DMS53 (cell line): Measurements from ENCODE around the gene VCL.

Source experiments
- DNase-seq: peaks from one replicate; lab custom pipeline; 2025; lab: John Stamatoyannopoulos, UW

Gene VCL

DNA sequence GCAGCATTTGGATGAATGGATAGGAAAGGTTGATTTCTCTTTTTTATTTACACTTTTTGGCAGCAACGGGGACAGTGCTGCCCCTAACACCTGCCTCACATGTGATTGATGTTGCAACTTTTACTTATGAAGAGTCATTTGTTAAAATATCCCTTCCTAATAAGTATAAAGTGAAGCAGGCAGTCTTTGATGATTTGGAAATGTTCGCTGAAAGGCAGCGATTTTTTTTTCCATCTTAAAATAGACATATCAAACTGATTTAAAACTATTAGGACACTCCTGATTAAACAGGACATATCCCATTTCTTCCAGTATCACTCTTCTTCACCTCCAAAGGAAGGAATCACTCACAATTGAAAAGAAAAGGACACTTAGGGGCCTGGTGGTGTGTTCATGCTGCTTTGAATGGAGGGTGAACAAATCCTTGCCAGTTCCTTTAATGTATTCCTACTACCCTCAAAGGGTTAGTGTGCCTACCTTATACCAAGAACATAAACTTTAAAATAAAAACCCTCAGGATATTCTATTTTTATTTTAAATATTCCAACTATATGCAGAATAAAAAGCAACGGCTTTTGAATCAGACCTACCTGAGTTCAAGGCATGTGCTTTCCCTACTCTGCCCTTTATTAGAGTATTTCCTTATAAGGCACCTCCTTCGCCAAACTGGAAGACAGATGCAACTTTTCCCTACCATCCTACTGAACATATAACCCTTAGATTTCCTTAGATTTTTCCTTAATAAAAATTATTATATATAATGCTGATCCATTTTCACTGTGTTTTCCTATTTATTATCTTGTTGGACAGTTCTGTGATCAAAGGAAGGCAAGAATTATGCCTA lies 154.2 kb downstream of the VCL start:
- peak; percentile 35 for DNase-seq

DNA sequence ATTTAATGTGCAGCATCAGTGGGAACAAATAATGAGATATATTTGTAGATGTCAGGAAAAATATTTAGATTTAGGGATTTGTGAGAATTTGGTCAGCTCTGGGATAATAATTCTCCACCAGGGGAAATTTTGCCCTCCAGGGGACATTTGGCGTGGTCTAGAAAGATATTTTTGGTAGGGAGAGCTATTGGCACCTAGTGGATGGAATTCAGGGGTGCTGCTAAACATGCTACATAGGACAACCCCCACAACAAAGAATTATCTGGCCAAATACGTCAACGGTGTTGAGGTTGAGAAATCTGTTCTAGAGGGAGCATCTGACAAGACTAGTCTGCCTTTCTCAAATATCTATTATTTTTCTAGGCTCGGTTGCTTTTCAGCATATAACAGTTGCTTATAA lies 155.2 kb downstream of the VCL start:
- no peak for DNase-seq

DNA sequence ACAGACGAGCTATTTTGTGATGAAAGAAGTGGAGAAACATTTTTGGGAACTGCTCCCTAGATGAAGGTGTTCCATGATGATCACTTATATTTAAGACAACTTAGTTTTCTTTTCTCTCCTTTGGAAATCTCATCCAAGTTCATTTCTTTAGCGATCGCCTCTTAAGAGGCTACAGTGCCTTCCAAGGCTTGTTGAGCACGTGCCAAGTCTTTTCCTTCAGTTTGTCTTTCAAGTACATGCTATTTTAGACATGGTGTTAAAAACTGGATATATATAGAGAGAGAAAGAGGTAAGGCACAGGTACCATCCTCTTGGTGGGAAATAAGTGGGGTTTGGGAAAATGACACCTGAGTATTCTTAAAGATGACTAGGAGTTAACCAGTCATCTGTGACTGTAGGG lies 155.8 kb downstream of the VCL start:
- no peak for DNase-seq

DNA sequence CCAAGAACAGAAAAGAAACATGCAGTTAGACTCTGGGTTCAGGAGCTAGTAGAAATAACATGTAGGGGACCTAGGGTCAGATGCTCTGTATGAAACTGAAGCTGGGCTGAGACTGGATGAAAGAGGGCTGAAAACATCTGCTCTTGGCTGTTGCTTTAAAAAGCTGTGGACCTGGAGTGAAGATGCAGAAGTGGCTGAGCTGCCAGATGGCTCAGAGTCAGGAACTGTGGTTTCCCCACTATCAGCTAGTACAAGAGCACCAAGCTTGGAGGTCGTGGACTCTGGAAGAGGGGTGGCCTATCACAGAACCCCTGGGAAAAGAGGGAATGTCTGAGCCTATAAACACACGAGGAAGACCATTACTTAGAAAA lies 159.0 kb downstream of the VCL start:
- DNase-seq, result no peak

DNA sequence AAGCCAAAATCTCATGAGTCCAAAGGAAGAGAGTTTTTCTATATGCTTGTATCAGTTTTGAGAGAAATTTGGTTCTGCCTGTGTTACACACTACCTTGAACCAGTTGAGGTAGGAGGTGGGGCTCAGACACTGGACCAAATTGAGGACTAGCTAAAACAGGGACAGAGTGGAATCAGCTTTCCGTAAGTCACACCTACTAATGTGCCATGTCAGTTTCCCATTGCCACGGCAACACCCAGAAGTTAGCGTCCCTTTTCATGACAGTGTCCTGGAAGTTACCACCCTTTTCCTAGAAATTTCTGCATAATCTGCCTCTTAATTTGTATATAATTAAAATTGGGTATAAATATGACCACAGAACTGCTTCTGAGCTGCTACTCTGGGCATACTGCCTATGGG lies 162.1 kb downstream of the VCL start:
- no peak for DNase-seq

DNA sequence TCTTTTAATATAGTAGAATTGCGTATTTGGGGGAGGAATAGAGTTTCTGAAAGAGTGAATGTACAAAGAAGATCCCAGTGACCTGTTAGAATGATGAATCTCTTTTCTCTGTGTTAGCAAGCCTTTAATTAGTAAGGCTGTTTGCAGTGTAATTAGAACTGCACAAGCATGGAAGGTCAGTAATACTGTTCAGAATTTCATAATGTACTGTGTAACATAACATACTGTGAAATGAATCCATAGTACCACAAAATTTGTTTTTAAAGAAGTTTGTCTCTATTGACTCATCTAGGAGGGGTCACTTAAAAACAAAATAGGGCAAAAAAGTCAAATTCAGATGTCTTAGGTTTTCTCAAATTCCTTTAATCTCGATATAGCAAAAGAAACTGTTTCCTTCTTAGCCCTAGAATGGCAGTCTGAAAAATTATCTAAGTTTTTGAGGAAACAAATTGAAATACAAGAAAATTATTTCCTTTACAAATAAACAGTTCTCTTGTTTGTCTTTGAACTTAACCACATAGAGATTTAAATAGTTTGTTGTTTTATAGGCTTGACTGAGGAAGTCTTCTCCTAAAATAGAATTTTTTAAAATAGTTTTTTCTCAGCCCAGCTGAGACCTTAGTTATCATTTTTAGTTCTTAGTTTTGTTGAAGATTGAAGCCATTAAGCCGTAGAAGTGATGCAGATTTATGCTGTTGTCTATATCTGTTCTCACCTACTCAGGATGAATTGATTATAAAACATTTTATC lies 165.6 kb downstream of the VCL start:
- DNase-seq, result no peak

DNA sequence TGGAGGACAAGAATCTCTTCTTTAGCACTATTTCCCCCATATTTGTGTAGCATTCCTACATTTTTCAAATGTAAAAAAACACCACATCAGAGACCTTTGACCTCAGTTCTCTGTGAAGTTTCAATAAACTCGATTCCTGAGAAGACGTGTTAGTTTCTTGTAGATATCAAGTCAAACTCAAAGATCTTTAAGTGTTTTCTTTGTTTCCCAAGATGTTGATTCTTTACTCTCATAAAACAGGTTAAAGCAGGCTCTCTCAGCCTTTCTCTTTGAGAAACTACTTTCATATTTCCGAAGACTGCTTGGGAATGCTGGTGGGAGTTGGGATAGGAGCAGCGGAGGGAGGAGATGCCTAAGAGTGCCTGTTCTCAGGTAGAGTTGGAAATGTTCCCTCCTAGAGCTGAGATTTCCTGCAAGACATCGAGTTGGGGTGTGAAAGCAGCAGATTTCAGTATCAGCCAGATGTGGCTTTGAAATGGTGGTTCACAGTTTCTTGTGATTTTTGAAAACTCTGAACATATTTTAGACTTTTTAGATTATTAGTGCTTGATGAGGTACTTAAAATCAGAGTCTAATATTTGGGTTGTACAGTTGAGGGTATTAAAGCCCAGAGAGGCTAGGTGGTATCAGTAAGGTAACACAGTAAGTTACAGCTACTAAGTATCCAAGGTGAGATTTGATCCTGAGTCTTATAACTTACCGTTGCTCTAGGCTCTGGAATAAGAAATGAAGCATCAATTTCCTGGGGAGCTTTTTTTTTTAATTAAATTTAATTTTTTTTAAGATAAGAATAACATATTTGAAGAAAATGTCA lies 167.0 kb downstream of the VCL start:
- no peak for DNase-seq

DNA sequence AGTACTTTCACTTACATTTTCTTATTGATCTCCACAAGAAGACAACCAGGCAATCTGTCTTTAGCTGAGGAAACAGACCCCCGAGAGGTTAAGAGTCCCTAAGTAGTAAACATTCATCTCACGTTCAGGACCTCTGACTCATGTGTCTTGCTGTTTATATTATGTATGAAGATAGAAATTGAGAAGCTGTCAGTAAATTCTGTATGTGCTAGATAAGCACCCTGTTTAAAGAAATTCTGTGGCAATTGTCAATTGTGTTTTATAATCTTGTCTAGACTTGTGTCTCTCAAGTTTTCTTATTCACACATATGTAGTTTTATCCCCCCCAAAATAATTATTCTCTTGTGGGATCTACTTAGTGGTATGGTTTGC lies 167.6 kb downstream of the VCL start:
- no peak for DNase-seq

DNA sequence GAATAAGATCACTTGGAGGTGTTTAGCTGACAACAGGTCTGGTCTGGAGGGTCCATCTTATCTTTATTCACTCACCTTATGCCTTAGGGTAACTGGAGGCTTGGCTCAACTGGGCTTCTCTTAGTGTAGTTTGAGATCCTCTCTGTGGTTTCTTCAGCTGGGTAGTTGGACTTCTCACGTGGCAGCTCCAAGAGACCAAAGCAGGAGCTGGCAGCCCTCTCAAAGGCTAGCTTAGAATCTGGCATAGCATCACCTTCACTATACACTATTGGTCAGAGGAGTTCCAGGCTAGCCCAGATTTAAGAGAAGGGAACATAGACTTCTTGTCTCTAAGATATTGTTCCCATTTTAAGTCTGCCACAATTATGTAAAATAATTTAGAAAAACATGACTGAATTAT lies 169.5 kb downstream of the VCL start:
- DNase-seq, result no peak
